Ishikawa (cell line): ENCODE results near the gene HRH4.

Experiments used
- EGR1 ChIP-seq: IDR thresholded peaks from 2 replicates; pipeline ENCODE4 v1.6.1; 2012
- RAD21 ChIP-seq: IDR thresholded peaks from 2 replicates; pipeline ENCODE4 v1.6.1; 2012; ENCODE audit warnings: low read depth
- TAF1 ChIP-seq: IDR thresholded peaks from 2 replicates; pipeline ENCODE4 v1.6.1; 2012; ENCODE audit warnings: low read depth, mild to moderate bottlenecking
- USF1 ChIP-seq: IDR thresholded peaks from 2 replicates; pipeline ENCODE4 v1.6.1; 2012
- YY1 ChIP-seq: IDR thresholded peaks from 2 replicates; pipeline ENCODE4 v1.6.1; 2012; ENCODE audit warnings: low read depth

- TF ChIP-seq TAF1 (no peak), RAD21 (no peak), USF1 (no peak), EGR1 (no peak), YY1 (no peak)
Observed at GRCh38 chr18:24456549-24456948, 3.9 kb upstream of the HRH4 start.
